ENCODE results near the gene CACNA1E.

The CACNA1E gene

DNA sequence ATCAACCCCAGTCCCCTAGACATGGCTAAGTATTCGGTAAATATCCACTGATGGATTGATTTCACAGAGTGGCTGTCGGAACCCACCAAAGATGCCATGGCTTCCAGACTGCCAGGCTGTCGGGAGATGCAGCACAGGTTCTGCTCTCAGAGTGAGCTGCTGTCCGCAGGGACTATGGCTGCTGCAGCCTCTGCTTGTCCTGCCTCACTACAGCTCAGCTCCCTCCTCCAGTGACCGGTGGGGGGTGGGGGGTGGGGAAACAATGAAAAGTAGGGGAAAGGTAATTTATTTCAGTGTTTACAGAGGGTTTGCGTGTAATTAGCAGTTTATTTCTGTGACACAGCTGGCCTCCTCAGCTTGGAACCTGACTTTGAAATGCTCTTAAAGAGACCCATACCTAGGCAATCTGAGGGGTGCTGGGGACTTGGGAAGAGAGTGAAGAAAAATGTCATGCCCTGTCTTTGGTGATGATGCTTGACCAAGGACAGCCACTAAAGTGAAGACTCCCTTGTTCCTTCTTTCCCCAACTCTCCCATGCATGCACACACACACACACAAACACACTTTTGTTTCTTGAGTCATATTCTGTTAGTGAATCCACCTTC lies 109.0 kb downstream of the CACNA1E start:
- no peak for FAIRE-seq

DNA sequence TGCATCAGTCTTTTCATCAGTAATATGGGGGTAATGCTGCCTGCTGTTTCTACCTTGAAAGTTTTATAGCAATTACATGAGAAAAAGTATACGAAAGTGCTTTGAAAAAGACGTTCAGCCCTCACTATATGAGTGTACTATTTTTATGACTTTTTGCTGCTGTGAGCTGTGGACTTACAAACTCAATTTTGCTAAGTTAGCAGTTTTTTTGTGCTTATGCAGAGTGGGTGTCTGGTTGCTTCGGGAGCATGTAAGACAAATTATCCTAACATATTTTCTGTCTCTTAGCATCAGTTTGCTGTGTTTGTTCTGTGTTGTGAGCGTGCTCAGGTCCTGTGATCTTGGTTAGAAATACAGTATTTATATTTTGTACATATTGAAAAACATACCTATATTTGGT lies 109.7 kb downstream of the CACNA1E start:
- no peak for FAIRE-seq

DNA sequence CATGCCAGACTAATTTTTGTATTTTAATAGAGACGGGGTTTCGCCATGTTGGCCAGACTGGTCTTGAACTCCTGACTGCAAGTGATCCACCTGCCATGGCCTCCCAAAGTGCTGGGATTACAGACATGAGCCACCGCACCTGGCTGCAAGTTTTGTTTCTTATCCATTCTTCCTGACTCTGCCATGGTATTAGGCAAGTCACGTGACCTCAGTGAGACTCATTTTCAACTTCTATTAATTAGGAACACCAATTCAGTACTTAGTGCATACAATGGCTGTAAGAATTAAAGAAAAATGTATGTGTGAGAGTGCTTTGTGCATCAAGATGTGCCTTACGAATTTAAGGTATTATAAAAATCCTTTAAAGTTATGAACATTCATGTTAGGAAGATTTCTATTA lies 111.2 kb downstream of the CACNA1E start:
- no peak for FAIRE-seq

DNA sequence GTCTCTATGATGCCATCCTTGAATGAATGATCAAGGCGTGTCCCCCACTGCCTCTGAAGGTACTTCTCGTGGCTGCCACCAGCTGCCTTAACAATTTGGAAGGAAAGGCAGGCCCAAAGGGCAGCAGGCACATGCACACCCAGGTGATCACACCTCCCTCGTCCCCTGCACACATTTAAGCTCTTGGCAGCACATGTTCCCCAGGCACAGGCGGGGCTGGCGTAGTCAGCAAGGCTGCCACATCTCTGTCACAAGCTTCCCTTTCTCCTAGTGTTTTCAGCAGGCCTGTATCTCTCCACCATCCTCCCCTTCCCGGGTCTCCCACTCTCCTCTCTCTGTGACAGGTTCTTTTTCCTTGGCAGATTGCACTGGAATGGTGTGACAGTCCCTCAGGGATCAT lies 111.9 kb downstream of the CACNA1E start:
- FAIRE-seq: no peak

DNA sequence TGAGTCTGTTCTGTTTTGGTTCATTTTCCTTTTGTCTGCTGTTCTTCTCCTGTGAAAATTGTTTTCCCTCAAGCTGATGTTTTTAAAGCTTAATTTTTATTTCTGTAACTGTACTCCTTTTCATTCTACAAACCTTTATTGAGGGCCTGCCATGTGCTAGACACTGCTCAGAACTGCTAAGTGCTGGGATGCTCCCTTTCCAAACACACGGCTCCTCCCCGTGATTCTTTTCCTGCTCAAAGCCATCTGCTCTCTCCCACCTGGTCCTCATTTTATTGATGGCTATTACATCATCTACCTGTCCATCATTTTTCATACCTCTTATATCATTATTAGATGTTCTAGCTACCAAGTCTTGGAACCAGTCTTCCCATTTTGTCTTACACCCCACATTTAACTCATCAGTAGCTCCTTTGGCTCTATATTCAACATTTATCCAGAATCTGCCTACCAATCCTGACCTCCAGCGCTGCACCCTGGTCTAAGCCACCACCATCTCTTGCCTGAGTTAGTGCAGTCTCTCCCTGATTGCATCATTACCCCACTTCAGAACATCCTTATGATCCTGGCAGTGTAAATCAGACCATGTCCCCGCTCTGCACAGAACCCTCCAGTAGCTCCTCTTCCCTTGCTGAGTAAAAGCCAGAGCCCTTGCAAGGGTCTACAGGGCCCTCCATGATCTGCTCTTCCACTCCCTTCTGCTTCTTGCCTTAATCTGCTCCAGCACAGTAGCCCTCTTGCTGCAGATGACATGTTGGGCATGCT lies 118.1 kb downstream of the CACNA1E start:
- no peak for FAIRE-seq

DNA sequence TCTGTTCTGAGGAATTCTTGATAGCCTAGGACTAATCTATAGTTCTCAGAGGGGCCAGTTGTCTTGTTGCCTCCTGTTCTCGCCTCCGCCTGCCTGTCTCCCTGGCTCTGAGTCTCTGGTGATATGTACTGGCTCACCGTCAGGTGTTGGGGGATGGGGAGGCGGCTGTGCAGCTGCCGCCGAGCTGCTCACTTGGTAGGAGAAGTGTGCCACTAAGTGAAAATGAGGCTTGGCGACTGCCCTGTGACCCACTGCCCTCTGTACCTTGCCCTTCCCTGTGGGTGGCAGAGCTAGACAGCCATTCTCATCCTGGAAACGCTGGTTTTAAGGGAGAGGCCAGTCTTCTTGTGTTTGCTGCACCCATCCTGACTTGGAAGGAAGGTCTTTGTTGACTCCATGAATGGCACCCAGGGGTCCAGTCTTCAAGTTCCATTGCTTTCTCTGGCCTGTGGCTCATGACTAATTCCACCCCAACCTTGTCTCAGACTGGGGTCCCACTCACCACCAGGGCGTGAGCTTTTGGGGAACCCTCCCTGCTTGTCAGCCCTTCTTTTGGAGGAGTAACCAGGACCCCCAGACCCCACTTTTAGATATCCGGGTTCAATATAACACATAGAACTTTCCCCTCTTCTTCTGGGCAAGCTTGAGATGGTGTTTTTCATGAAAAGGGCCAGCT lies 120.6 kb downstream of the CACNA1E start:
- FAIRE-seq: no peak

DNA sequence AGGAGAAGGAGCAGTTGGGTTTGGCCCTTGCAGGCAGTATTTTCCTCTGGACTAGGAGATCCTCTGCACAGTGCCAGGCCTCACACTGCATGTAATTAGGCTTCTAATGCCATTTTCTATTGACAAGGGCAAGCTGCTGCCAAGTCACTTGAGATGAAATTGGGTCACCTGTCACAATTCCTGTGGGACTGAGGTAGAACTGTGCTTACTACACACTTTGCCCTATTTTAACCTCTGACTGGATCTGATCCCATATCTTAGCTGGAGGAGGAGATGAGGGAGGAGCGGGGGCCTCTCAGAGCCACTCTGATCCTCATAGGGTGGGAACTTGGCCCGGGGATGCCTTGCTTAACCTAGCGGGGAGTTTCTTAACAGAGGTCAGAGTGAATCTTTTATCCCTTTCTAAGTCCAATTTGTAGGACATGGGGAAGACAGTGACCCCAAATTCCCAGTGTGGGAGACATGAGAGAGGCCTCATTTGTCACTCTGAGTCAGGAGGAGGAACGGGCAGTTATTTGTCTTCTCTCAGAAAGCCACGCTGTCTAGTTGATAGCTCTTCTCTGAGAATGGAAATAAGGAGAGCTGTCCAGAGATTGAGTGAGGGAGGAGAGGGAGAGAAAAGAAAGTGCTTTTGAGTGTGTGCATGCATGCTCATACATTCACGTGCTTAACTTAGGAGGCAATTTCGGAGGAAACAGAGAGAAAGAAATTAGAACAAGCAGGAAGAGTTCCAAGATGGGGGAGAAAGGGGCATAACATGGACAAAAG lies 121.3 kb downstream of the CACNA1E start:
- FAIRE-seq: no peak

DNA sequence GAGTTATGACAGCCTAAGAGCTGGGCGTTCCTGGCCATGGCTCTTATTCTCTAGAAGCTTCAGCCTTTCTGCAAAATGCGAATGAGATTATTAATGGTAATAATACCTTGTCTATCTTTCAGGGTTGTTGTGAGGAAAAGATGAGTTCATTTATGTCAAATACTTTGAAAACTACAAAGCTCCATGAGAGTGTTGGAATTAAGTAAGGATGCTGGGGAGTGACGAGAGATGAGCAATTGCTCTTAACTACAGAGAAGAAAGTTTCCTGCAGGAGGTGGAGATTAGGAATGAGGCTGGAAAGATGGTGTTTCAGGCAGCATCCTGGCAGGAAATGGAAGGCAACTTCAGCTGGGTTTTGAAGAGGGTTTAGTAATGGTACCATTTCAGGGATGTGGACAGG lies 124.2 kb downstream of the CACNA1E start:
- no peak for FAIRE-seq

DNA sequence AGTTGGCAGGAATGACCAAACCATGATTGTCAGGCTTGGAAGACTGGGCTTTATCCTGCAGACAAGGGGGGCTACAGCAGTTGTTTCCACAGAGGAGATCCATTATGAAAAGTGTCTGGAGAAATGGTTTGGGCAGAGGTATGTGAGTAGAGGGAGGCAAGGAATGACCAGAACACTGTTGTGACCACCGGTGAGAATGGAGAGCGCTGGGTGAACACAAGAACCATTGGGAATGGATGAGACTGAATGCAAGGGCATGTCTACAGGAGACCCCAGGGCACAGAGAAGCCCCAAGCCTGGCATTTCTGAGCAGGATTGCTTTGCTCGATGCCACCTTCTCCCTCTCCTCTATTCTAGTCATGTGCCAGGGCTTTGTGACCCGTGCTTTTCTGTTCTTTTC lies 125.1 kb downstream of the CACNA1E start:
- FAIRE-seq: no peak

DNA sequence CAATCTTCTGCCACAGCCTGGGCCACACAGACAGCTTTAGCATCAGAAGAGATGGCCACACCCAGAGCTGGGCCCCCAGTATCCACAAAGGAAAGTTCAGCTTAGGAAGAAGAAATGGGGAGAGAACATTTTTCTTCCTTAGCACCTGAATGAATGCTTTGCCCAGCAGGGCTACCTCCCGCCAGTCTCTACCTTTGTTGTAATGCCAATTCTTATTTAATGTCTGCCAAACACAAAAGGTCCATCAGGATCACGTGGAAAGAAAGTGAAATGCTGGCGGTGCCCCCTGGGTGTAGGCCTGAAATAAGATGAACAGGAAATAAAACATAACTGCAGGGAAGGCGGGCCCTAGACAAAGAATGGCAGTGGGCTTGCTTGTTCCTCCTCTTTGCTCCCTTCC lies 125.6 kb downstream of the CACNA1E start:
- no peak for FAIRE-seq

DNA sequence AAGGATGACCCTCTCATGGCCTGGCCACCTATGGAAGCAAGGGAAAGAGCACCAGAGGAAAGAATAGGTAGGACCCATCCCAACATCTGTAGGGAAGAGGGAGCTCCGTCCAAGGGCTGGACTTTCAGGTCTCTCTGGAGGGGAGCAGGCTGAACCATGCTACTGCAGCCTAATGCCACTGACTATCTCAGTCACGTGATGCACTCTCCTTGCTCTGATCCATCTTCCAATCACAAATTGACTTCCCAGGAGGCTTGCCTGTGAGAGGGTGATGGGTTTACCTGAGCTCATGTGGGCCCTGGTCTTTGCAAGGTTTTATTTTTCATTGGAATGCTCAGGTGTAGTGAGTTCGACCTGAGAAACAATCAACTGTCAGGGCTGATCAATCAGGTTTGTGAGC lies 128.8 kb downstream of the CACNA1E start:
- FAIRE-seq: no peak

DNA sequence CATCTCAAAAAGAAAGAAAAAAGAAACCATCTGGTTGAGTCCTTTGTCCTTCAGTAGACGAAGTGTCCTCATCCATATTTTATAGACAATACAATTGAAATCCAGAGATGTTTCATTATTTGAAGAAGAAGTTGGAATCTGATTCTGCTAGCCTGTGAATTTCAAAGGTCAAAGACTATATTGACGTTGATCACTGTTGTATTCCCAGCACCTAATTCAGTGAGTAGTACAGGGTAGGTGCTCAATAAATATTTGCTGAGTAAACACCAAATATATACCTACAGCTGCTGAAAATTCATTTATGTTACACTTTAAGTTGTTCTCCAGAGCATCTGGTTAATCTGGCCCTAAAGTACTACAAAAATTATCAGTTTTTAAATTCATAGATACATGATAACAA lies 135.2 kb downstream of the CACNA1E start:
- FAIRE-seq: no peak

DNA sequence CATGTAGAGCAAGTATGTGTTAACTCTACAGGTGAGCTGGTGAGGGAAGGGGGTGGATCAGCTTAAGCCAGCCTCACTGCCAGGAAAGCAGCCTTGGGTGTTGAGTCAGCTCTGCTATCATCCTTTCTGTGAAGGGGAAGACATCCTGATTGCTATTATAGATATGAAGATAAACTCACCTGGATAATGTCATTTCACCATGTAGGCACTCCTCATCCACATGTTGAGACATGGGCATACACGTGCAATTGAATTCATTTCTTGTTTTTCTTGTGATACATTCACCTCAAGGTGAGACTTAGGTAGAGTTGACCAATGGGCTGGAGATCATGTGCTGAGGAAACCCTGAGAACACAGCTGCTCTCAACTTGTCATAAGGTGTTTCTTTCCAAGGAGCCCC lies 136.9 kb downstream of the CACNA1E start:
- no peak for FAIRE-seq

DNA sequence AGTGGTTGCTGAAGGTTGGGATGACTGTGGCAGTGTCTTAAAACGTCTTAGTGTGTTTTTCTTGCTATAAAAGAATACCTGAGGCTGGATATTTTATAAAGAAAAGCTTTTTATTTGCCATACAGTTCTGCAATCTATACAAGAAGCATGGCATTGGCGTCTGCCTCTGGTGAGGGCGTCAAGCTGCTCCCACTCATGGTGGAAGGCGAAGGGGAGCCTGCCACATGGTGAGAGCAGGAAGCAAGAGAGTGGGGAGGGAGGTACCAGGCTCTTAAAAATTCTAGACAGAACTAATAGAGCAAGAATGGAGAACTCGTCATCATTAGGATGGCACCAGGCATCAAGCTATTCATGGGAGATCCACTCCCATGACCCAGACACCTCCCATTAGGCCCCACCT lies 140.5 kb downstream of the CACNA1E start:
- FAIRE-seq: no peak

DNA sequence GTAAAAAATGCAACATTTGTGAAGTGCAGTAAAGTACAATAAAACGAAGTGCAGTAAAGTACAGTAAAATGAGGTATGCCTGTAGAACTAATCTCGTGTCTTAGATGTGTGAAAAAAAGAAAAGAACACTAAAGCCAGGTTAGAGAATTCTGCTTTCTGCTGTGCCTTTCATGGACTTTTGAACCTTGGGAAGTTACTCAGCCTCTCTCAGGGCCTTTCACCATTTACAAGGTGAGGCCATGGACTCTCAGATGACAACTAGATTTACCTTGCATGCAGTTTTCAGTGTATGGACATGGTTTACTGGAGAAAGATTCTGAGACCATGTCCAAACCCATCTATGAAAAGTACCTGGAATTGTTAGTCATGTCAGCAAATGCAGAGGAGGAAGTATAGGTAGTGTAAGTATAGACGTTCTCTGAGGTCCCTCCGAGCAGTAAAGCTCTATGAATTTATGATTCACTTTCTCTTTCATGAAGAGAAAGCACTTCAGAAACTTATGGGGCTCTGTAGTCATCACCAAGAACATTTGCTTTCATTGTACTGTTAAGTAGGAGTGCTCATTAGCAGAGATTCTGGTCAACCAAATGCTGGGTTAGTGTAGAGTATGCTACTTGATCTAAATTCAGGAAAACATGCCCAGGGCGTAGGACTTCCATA lies 143.1 kb downstream of the CACNA1E start:
- FAIRE-seq: no peak

DNA sequence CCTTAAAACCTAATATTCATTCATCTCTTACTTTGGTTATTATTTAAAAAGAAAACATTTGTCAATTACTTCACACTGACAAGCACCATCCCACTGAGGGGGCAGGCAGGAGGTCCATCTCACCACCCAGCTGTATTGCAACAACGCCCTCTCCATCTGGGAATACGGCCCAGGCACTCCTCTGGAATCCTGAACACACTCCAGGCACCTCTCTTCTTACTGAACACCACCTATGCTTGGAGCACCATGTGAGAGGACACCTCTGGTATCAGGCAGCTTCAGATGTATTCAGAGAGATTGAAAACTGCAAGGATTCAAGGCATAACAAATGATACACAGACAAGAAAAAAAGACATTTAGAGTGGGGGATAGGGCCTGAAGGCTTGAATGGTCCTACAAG lies 147.1 kb downstream of the CACNA1E start:
- FAIRE-seq: no peak

DNA sequence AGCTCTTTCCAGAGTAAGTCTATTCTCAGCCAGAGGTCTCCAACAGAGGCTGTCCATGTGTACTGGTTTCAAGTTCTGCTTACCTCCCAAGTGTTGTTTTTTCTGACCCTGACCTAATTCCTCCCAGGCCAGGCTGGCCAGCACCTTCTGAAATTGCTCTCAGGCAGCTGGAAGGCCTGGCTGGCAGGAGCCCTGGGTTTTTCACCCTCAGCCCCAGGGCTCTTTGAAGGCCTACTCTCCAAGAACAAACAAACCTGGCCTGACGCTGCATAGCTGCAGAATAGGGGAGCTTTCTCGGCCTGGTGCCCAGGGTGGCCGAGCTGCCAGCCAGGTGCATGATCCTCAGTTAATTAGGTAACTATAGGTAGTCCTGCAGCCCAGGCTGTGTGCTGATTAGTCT lies 147.5 kb downstream of the CACNA1E start:
- FAIRE-seq: no peak

DNA sequence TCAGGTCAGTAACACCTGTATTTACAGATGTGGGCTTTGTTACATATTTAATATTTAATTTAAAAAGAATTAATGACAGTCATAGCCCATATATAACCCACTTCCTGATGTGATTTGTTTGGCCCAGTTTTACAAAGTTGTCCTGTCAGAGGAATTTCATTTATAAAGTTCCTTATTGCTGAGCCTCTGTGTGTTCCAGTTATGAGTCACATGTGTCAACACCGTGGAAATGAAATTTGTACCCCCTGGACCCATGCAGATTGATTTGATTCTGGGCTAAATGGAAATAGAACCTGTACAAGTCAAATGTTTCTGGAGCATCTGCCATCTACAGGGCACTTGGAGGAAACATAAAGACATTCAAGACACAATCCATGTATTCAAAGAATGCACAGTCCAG lies 149.2 kb downstream of the CACNA1E start:
- FAIRE-seq: no peak

DNA sequence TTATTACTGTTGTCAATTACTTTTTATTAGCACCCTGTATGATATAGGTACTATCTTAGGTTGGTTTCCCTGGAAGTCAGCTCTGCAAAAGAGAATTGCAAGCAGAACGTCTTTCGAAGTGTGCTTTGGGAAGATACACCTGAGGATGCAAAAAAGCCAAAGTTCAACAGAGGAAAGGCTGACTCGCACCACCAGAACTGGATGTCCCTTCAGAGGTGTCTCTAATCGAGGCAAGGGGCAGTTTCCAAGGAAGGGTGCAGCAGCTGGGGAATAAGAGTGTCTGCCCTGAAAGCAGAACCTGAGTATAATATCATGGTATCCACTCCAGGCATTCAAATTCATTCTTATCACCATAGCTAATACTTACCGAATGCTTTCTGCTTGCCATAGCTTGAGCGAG lies 149.6 kb downstream of the CACNA1E start:
- no peak for FAIRE-seq

DNA sequence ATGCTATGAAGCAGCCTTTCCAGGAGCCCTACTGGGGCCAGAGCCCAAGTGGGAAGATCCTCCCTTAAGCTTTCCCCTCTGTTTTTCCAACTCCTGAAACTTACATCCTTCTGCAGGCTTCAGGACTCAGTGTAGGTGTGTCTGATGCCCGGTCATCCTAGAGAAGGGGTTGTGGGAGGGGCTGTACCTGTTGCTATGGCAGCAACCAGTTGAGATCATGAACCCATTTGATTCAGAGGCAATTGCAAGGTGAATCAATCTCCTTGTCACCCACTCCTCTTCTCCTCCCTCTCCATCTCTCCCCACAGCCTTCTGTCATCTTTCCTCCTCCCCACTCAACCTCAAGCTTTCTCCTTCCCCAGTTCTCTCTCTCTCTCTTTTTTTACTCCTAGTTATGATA lies 151.8 kb downstream of the CACNA1E start:
- no peak for FAIRE-seq

DNA sequence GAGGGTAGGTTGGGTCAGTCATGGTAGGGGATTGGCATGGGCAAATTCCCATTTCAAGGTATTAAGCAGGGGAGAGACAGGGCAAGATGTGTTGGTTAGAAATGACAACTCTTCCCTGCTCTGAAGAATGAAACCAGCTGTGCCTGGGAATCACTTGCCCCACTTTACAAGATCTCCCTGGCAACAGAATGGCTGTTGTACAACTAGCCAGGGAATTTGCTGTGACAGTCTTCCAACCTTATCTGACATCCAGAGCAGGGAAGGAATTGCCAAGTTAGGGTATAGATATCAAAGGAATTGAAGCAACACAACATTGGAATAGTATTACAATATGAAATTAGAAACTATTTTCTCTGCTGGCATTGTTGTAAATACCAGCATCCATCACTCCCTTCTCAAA lies 154.7 kb downstream of the CACNA1E start:
- FAIRE-seq: no peak

DNA sequence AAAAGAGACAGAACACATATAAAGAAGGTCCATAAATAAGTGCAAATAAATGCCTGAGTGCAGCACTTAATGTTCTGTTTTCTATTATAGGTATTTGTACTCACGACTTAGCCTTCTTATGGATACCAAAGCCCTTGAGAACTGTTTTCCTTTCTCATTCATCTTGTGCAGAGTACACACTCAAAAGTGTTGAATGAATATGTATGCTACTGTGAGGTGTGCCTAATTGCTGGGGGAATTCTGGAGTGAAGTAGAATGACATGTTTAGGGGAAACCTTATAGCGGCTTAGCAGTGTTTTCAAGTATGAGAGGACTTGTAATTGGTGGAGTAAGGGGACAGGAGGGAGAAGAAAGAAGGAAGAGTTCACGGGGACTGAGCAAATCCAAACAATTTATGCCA lies 157.6 kb downstream of the CACNA1E start:
- no peak for FAIRE-seq

DNA sequence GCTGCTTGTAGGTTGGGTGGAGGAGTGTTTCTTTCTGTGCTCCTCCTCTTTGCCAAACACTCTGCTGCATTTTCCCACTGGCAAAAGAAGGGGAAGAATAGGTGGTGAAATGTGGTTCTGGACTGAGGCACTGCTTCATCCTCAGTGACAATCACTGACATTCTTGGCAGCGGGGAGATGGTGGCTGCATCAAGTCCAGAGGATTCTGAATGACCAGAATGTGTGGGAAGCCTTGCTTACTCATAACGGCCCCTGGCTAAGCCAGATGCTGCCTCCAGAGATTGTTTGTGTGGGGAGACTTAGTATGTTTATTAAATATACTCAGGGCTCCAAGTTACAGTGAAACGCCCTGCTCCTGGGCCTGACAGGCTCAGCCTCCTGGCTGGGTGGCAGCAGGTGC lies 160.3 kb downstream of the CACNA1E start:
- FAIRE-seq: no peak
